Sigmoid colon (tissue), 3 donors: ENCODE measurements around the gene TMUB1.

Source experiments
- CTCF ChIP-seq, 4 experiments: fragments of 450-650 bp in 3 of 4; fragments of 200-600 bp in 1 of 4; IDR thresholded peaks; one replicate each; pipeline ENCODE4 v1.5.1; 2016 to 2019; ENCODE audit warnings: antibody characterized with exemption in 4 of 4, mild to moderate bottlenecking in 3 of 4, moderate library complexity in 2 of 4
- POLR2A ChIP-seq, 2 donors: fragments of 450-650 bp; IDR thresholded peaks; one replicate each; pipeline ENCODE4 v1.6.1; 2016; ENCODE audit warnings: antibody characterized with exemption in 2 of 2, mild to moderate bottlenecking in 2 of 2, moderate library complexity in 2 of 2

GRCh38 chr7:151091988-151092387 lies 8.7 kb upstream of the TMUB1 start:
- TF ChIP-seq CTCF (IDR thresholded peaks at IDR 0.05): no peak
- TF ChIP-seq POLR2A (IDR thresholded peaks at IDR 0.05): no peak
